ENCODE measurements around the gene SIT1. TPM values are rescaled to one million over a fixed set of nuclear protein-coding genes. Genes with fewer than 3 reads are reported as not detected.

Gene SIT1
- total RNA-seq, 1 donor from 2014 or later = not detected

GRCh38 chr9:35656348-35656747 is 5.6 kb upstream of the SIT1 start:
- TF ChIP-seq CTCF (conservative IDR thresholded peaks at IDR 0.05; ENCODE audit: low read depth, low read length) = no peak
- no peak overlapping the region for H3K4me3 ChIP-seq (ENCODE audit: low read depth, low read length)
- no peak for DNase-seq (ENCODE audit: low read depth)

DNA sequence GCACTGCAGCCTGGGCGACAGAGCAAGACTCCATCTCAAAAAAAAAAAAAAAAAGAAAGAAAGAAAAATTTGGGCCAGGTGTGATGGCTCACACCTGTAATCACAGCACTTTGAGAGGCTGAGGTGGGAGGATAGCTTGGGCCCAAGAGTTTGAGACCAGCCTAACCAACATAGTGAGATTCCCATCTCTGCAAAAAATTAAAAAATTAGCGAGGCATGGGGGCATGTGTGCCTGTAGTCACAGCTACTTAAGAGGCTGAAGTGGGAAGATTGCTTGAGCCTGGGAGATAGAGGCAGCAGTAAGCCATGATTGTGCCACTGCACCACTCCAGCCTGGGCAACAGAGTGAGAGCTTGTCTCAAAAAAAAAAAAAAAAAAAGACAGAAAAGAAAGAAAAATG is 2.9 kb upstream of the SIT1 start:
- no peak for DNase-seq (ENCODE audit: low read depth)
- no peak overlapping the region for H3K4me3 ChIP-seq (ENCODE audit: low read depth, low read length)
- TF ChIP-seq CTCF (conservative IDR thresholded peaks at IDR 0.05; ENCODE audit: low read depth, low read length) = no peak

DNA sequence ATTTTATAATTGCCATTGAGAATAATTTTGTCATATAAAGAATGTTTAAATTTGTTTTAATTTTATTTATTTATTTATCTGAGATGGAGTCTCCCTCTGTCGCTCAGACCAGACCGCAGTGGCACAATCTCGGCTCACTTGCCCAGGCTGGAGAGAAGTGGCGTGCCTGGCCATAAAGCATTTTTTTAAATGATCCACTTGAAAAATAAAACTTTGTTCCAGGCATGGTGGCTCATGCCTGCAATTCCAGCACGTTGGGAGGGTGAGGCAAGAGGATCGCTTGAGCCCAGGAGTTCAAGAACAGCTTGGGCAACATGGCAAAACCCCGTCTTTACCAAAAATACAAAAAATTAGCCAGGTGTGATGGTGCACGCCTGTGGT is 2.1 kb upstream of the SIT1 start:
- TF ChIP-seq CTCF (conservative IDR thresholded peaks at IDR 0.05; ENCODE audit: low read depth, low read length) = no peak
- DNase-seq (ENCODE audit: low read depth) = no peak
- no peak overlapping the region for H3K4me3 ChIP-seq (ENCODE audit: low read depth, low read length)

GRCh38 chr9:35651956-35652828 is 1.5 kb upstream of the SIT1 start:
- no peak overlapping the region for H3K4me3 ChIP-seq (ENCODE audit: low read depth, low read length)
- TF ChIP-seq CTCF (conservative IDR thresholded peaks at IDR 0.05; ENCODE audit: low read depth, low read length) = no peak
- DNase-seq (ENCODE audit: low read depth) = no peak

GRCh38 chr9:35649431-35650340 is 1.0 kb downstream of the SIT1 start:
- no peak for DNase-seq (ENCODE audit: low read depth)
- TF ChIP-seq CTCF (conservative IDR thresholded peaks at IDR 0.05; ENCODE audit: low read depth, low read length) = no peak
- no peak overlapping the region for H3K4me3 ChIP-seq (ENCODE audit: low read depth, low read length)

- no peak for DNase-seq (ENCODE audit: low read depth)
- peak overlapping the region; percentile 69 for H3K4me3 ChIP-seq (ENCODE audit: low read depth, low read length)
- TF ChIP-seq CTCF (conservative IDR thresholded peaks at IDR 0.05; ENCODE audit: low read depth, low read length) = peak; percentile 74
Observed at GRCh38 chr9:35646533-35647265, 4.0 kb downstream of the SIT1 start.
